Choroid plexus epithelial cell (primary cell): ENCODE data around the gene ARHGEF19.

Source experiments
- DNase-seq: peaks from one replicate; pipeline ENCODE4 v3.0.0-alpha.2; 2010; ENCODE audit warnings: low read depth
- H3K4me3 ChIP-seq: 2 replicates; pipeline ENCODE4 v1.5.1; 2011; ENCODE audit warnings: low read depth, mild to moderate bottlenecking, control low read depth, low read length, moderate library complexity
- CTCF ChIP-seq: conservative IDR thresholded peaks from 2 replicates; pipeline ENCODE4 v1.5.1; 2011; ENCODE audit warnings: low read depth, mild to moderate bottlenecking, control low read depth, inconsistent platforms, low read length, moderate library complexity

Gene ARHGEF19

GRCh38 chr1:16243936-16244649 is 31.6 kb upstream of the ARHGEF19 start:
- peak; percentile 93 for DNase-seq
- TF ChIP-seq CTCF, result peak; percentile 89
- H3K4me3 ChIP-seq, result no peak overlapping the region

- TF ChIP-seq CTCF, result no peak
- no peak for DNase-seq
- H3K4me3 ChIP-seq, result no peak overlapping the region
Measured at GRCh38 chr1:16243215-16243610, 30.8 kb upstream of the ARHGEF19 start.

- DNase-seq, result no peak
Measured at GRCh38 chr1:16242556-16243214, 30.2 kb upstream of the ARHGEF19 start.

GRCh38 chr1:16241221-16241708 is 28.8 kb upstream of the ARHGEF19 start:
- no peak overlapping the region for H3K4me3 ChIP-seq
- no peak for TF ChIP-seq CTCF
- DNase-seq, result no peak

More at GRCh38 chr1:16242556-16243214, 30.2 kb upstream of the ARHGEF19 start:
- TF ChIP-seq CTCF, result no peak
- no peak overlapping the region for H3K4me3 ChIP-seq

GRCh38 chr1:16239972-16240491 is 27.6 kb upstream of the ARHGEF19 start:
- no peak for DNase-seq
- TF ChIP-seq CTCF, result no peak

GRCh38 chr1:16237343-16237830 is 24.9 kb upstream of the ARHGEF19 start:
- peak overlapping the region; percentile 73 for H3K4me3 ChIP-seq
- DNase-seq, result no peak
- TF ChIP-seq CTCF, result no peak

More at GRCh38 chr1:16239972-16240491, 27.6 kb upstream of the ARHGEF19 start:
- H3K4me3 ChIP-seq, result no peak overlapping the region
